GM18867 (cell line): ENCODE data around the gene PLXNA1.

ENCODE experiments used
- ATAC-seq: cut with Tn5 transposase; IDR thresholded peaks from one replicate; pipeline ENCODE4 v1.9.1; 2021; ENCODE audit warnings: mild to moderate bottlenecking, moderate library complexity; ENCODE audit not compliant: unreplicated experiment

PLXNA1 gene

GRCh38 chr3:126999383-126999782 is 16.5 kb downstream of the PLXNA1 start:
- no peak for ATAC-seq

- ATAC-seq, result no peak
Measured at GRCh38 chr3:127000119-127000518, 17.2 kb downstream of the PLXNA1 start.

GRCh38 chr3:127000761-127001160 is 17.8 kb downstream of the PLXNA1 start:
- no peak for ATAC-seq

GRCh38 chr3:127001486-127002194 is 18.7 kb downstream of the PLXNA1 start:
- ATAC-seq, result no peak

- ATAC-seq, result no peak
Measured at GRCh38 chr3:127002195-127003174, 19.6 kb downstream of the PLXNA1 start.

GRCh38 chr3:127003175-127003555 is 20.2 kb downstream of the PLXNA1 start:
- no peak for ATAC-seq

GRCh38 chr3:127003601-127004280 is 20.8 kb downstream of the PLXNA1 start:
- no peak for ATAC-seq

GRCh38 chr3:127004641-127005397 is 21.9 kb downstream of the PLXNA1 start:
- no peak for ATAC-seq

- ATAC-seq, result no peak
Measured at GRCh38 chr3:127005864-127006500, 23.1 kb downstream of the PLXNA1 start.

- ATAC-seq, result no peak
Measured at GRCh38 chr3:127006781-127007436, 24.0 kb downstream of the PLXNA1 start.

- no peak for ATAC-seq
Measured at GRCh38 chr3:127008236-127008635, 25.3 kb downstream of the PLXNA1 start.

GRCh38 chr3:127009531-127009930 is 26.6 kb downstream of the PLXNA1 start:
- ATAC-seq, result no peak

GRCh38 chr3:127011270-127011992 is 28.5 kb downstream of the PLXNA1 start:
- ATAC-seq, result no peak

GRCh38 chr3:127012091-127012490 is 29.2 kb downstream of the PLXNA1 start:
- no peak for ATAC-seq

GRCh38 chr3:127013181-127013580 is 30.3 kb downstream of the PLXNA1 start:
- no peak for ATAC-seq

- no peak for ATAC-seq
Measured at GRCh38 chr3:127013758-127014535, 31.0 kb downstream of the PLXNA1 start.

- ATAC-seq, result peak; percentile 24
Measured at GRCh38 chr3:127014536-127015281, 31.8 kb downstream of the PLXNA1 start.
